HepG2 (cell line): ENCODE measurements around the gene FUT6. TPM values are rescaled to one million over a fixed set of nuclear protein-coding genes. Genes with fewer than 3 reads are reported as not detected.

ENCODE experiments used
- GLMP ChIP-seq: sonication (generic); formaldehyde crosslinking; IDR thresholded peaks from 2 replicates; pipeline ENCODE4 v1.9.0; 2021; ENCODE audit warnings: missing genetic modification reagents, mild to moderate bottlenecking, borderline replicate concordance
- GPBP1L1 ChIP-seq: sonication (generic); formaldehyde crosslinking; IDR thresholded peaks from 2 replicates; pipeline ENCODE4 v1.5.0; 2020; ENCODE audit warnings: mild to moderate bottlenecking, missing genetic modification reagents
- NFYC ChIP-seq: IDR thresholded peaks from 2 replicates; pipeline ENCODE4 v1.6.1; 2016; ENCODE audit warnings: missing genetic modification reagents, missing compliant biosample characterization
- NRL ChIP-seq: sonication (generic); formaldehyde crosslinking; IDR thresholded peaks from 2 replicates; pipeline ENCODE4 v1.5.0; 2020; ENCODE audit warnings: missing genetic modification reagents, mild to moderate bottlenecking, moderate library complexity, borderline replicate concordance
- STAT5B ChIP-seq: sonication (generic); formaldehyde crosslinking; IDR thresholded peaks from 2 replicates; pipeline ENCODE4 v1.4.0; 2020; ENCODE audit warnings: missing genetic modification reagents
- YEATS4 ChIP-seq: sonication (generic); formaldehyde crosslinking; IDR thresholded peaks from 2 replicates; pipeline ENCODE4 v1.4.0; 2020; ENCODE audit warnings: missing genetic modification reagents, borderline replicate concordance
- ZNF263 ChIP-seq: sonication (generic); formaldehyde crosslinking; IDR thresholded peaks from 2 replicates; pipeline ENCODE4 v1.4.0; 2020; ENCODE audit warnings: missing genetic modification reagents
- ZNF318 ChIP-seq: sonication (generic); formaldehyde crosslinking; IDR thresholded peaks from 2 replicates; pipeline ENCODE4 v1.4.0; 2020; ENCODE audit warnings: mild to moderate bottlenecking, missing genetic modification reagents
- ZNF660 ChIP-seq: sonication (generic); formaldehyde crosslinking; IDR thresholded peaks from 2 replicates; pipeline ENCODE4 v1.5.1; 2020; ENCODE audit warnings: mild to moderate bottlenecking, low read depth, missing genetic modification reagents, borderline replicate concordance
- ZNF713 ChIP-seq: sonication (generic); formaldehyde crosslinking; IDR thresholded peaks from 2 replicates; pipeline ENCODE4 v1.4.0; 2020; ENCODE audit warnings: mild to moderate bottlenecking, missing genetic modification reagents
- ZNF740 ChIP-seq: sonication (generic); formaldehyde crosslinking; IDR thresholded peaks from 2 replicates; pipeline ENCODE4 v1.4.0; 2020; ENCODE audit warnings: missing genetic modification reagents
- polyA plus RNA-seq, 8 experiments: library from polyadenylated mRNA; depleted of rRNA in 3 of 8; stranded (reverse) in 7 of 8; unstranded in 1 of 8; fragments of >200 nt; fragmentation: Illumina TruSeq in 4 of 8; extraction: Trizol in 4 of 8; gene quantifications; 2 replicates each; pipeline versions ENCODE4 v1.2.1 to v1.2.3, GENCODE V29; 2011 to 2016; ENCODE audit warnings: low read depth in 4 of 8, missing spikeins in 1 of 8, mixed read lengths in 1 of 8; ENCODE audit not compliant: insufficient read depth in 1 of 8
- total RNA-seq, 5 experiments: library from RNA; depleted of rRNA; stranded (reverse); fragments of >200 nt; fragmentation: Illumina TruSeq; extraction: Trizol; gene quantifications; 2 replicates each; pipeline ENCODE4 v1.2.3, GENCODE V29; 2016; ENCODE audit warnings: low read depth in 1 of 5

The FUT6 gene
- total and polyA plus RNA-seq, 2 of the 13 experiments (the other 11 are each of a cell fraction or from before 2014, with no cell fraction given), result 8.2 to 27.7 TPM

GRCh38 chr19:5790559-5791520 is 48.7 kb downstream of the FUT6 start, which contains the start of gene DUS3L (continued):
- TF ChIP-seq ZNF740 (CRISPR knock-in tag) (no peak), NFYC (CRISPR knock-in tag) (peak; percentile 73), ZNF263 (CRISPR knock-in tag) (no peak), ZNF318 (CRISPR knock-in tag) (0 out of 2 replicates have a peak, but pooled peaks have one; percentile 35), YEATS4 (CRISPR knock-in tag) (peak; percentile 96), GLMP (no peak), ZNF660 (CRISPR knock-in tag) (no peak), ZNF713 (CRISPR knock-in tag) (peak; percentile 79; the same call in 1 of the 2 replicates), STAT5B (peak; percentile 20; the same call in 1 of the 2 replicates), GPBP1L1 (CRISPR knock-in tag) (no peak), NRL (peak; percentile 84)
